Measurements from ENCODE around the gene MCRIP2. TPM values are rescaled to one million over a fixed set of nuclear protein-coding genes. Genes with fewer than 3 reads are reported as not detected.

Gene MCRIP2
- total and polyA plus RNA-seq, 4 experiments from 2014 or later = 28.3 to 45.5 (median 32.5) TPM

DNA sequence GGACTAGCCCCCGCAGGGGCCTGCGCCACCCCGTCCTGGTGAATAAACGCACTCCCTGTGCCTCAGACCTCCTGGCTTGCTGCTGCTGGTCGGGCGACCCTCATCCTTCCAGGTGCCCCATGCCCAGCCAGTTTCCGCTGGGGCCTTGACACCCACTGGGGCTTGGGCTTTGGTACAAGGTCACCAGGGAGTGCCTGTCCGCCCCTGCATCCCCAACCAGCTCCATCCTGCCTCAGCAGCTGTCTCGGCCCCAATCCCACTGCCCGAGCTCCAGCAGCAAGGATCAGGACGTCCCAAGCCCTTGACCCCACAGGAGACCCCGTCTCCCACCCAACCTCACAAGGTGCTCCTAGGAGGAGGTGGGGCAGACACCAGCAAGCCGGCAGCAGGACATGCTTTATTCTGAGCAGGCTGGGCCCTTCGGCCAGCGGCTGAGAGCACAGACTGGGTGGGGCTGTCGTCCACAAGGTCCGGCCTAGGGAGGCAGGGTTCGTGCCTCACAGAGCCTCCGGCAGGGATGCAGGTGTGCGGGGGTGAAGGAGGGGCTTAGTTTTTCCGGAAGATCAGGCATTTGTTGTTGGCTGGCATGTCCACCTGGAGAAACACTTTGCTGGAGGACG, 7.5 kb upstream of the MCRIP2 start:
- intact Hi-C loops (cut with micrococcal nuclease) = no loop called here
- H3K4me1 Mint-ChIP-seq = peaks cover 0 to 10% (median 5%) of the 10 kb centered on the region in 4 donors
- H3K27ac ChIP-seq (ENCODE audit: low read depth, low read length) = no peak overlapping the region
- ChIA-PET CTCF (ENCODE audit: partially characterized antibody) (no interaction called here), POLR2A (ENCODE audit: partially characterized antibody) (no interaction called here)
- H3K4me1 ChIP-seq (ENCODE audit: insufficient read depth, low read length) = peaks cover 22% of the 10 kb centered on the region
- no peaks in the 10 kb centered on the region for H3K9me3 ChIP-seq (ENCODE audit: control insufficient read depth in 1 of 2, low read length in 2 of 2)
- peak overlapping the region in 4 of 7 donors; percentile 22 to 79 (median 54) for H3K27ac Mint-ChIP-seq
- H3K36me3 ChIP-seq (ENCODE audit: insufficient read depth, low read length) = no peaks in the 10 kb centered on the region
- no peak for DNase-seq
- H3K4me3 Mint-ChIP-seq = peak overlapping the region in 6 of 8 donors; percentile 5 to 78 (median 45)
- peaks cover 0 to 3% of the 10 kb centered on the region in 2 donors for H3K27me3 Mint-ChIP-seq
- peaks cover 0 to 7% (median 0%) of the 10 kb centered on the region in 8 donors for H3K9me3 Mint-ChIP-seq
- H3K27me3 ChIP-seq (ENCODE audit: insufficient read depth, low read length) = no peaks in the 10 kb centered on the region
- H3K36me3 Mint-ChIP-seq = peaks cover 0 to 7% of the 10 kb centered on the region in 2 donors
- no peak overlapping the region for H3K4me3 ChIP-seq (ENCODE audit: low read length in 2 of 2)

DNA sequence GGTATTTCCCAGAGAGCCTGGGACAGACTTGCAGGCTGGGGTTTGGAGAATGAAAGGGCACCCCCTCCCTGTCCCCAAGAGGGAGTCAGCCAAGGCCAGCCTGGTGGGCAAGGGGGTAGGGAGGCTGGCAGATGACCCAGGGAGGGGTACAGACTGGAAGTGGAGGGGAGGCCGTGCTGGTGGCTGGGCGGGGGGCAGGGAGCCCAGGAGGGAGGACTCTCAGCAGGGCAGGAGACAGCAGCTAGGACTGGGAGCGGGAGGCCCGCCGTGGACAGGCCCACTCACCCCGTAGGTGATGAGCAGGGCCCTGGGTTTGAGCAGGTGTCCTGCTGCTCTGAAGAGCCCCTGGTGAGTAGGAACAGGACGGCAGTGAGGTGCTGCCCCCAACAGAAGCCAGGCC, 6.6 kb upstream of the MCRIP2 start:
- H3K4me1 ChIP-seq (ENCODE audit: insufficient read depth, low read length) = peaks cover 22% of the 10 kb centered on the region
- H3K27me3 ChIP-seq (ENCODE audit: insufficient read depth, low read length) = no peaks in the 10 kb centered on the region
- peak overlapping the region in 1 of 2 donors; percentile 86 for H3K4me3 ChIP-seq (ENCODE audit: low read length in 2 of 2)
- no peaks in the 10 kb centered on the region for H3K9me3 ChIP-seq (ENCODE audit: control insufficient read depth in 1 of 2, low read length in 2 of 2)
- no peaks in the 10 kb centered on the region for H3K36me3 ChIP-seq (ENCODE audit: insufficient read depth, low read length)
- intact Hi-C loops (cut with micrococcal nuclease) = loop anchor here (5.0 kb wide), 1 partner anchor 1337 kb away; the partner anchor contains the start of gene TBL3
- Mint-ChIP-seq H3K27ac (peak overlapping the region in 2 of 7 donors; percentile 59 to 79), H3K4me1 (peaks cover 0 to 10% (median 5%) of the 10 kb centered on the region in 4 donors), H3K4me3 (peak overlapping the region in 7 of 8 donors; percentile 28 to 71 (median 46)), H3K27me3 (peaks cover 0 to 3% of the 10 kb centered on the region in 2 donors), H3K36me3 (peaks cover 0 to 7% of the 10 kb centered on the region in 2 donors), H3K9me3 (peaks cover 0 to 7% (median 0%) of the 10 kb centered on the region in 8 donors)
- no peak for DNase-seq
- ChIA-PET POLR2A (ENCODE audit: partially characterized antibody) (no interaction called here), CTCF (ENCODE audit: partially characterized antibody) (no interaction called here)
- H3K27ac ChIP-seq (ENCODE audit: low read depth, low read length) = peak overlapping the region; percentile 76

DNA sequence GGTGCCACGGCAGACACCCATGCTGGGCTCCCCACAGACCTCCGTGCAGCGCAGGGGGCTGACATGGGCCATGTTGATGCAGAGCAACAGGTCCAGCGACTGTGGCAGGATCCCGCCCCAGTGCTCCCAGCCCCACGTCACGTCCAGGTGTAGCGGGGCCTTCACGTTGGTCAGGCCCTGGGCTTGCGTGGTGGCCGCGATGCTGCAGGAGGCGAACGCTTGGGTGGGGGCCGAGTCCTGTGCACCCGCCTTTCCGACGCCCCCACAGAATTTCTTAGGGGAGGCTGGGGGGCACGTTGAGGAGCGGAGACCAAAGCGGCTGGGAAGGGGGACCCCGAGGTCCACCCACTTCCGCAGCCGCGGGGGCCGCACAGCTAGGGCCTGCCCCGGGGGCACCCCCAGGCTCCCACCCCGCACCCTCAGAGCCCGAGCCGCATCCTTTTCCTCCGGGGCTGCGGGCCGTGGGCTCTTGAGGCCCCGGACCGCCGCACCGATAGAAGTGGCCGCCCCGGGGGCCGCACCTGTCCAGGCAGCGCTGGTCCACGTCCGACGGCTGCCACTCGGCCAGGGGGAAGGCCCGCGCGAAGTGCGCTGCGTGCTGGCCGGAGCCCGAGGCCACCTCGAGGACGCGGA, 5.9 kb upstream of the MCRIP2 start:
- POLR2A ChIA-PET (ENCODE audit: partially characterized antibody) = interaction anchor here (0.8 to 3.5 kb wide), 25 partner anchors 10 to 1633 kb away, joined by 3 to 23 read pairs (median 5); partner anchors contain the start of genes CAPN15, CHTF18, NHLRC4 and PIGQ
- Mint-ChIP-seq H3K27me3 (peaks cover 0 to 3% of the 10 kb centered on the region in 2 donors), H3K4me1 (peaks cover 0 to 10% (median 5%) of the 10 kb centered on the region in 4 donors)

DNA sequence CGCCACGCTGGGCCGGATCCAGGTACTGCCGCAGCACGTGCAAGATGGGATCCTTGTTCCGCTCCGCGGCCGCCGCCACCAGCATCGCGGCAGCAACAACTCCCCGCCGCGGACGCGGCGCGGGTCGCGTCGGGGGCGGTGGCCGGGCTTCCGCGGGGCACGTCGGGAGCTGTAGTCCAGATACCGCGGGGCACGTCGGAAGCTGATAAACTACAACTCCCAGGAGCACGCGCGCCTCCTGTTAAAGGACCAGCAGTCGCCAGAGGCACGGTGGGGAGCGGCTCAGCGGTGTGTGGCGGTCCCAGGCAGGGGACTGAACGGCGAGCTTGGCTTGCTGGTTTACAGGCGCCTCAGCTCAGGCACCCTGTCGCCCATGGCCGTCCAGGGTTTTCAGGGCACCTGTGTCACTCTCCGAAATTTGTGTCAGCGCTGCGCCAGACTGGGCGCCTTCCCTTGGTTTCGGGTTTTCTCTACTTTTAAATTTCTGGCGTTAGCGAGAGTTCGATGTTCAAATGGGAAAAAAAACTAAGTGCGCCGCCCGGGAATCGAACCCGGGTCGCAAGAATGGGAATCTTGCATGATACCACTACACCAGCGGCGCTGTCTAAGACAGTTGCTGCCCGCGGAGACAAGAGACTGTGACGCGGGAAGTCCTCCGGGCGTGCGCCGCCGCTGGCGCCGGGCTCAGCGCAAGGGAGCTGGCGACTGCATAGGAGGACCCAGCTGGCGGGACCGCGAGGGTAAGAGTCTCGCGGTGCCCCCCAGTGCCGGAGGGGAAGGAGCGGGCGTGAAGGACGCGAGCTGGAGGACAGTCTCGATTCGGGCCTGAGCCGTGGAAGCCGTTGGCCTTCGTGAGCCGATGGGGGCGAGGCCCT, 5.2 kb upstream of the MCRIP2 start, which contains the start of gene METTL26:
METTL26 (minus strand) TSS at position 100 of the 875 bp plus-strand sequence; CDS start at position 85, 15 bp downstream.
- H3K27me3 ChIP-seq (ENCODE audit: insufficient read depth, low read length) = no peaks in the 10 kb centered on the region
- Mint-ChIP-seq H3K27ac (peak within 1 kb of the TSS; percentile 94 to 100 (median 99)), H3K27me3 (peaks cover 0 to 3% of the 10 kb centered on the region in 2 donors), H3K36me3 (peaks cover 0 to 7% of the 10 kb centered on the region in 2 donors), H3K9me3 (peaks cover 0 to 7% (median 0%) of the 10 kb centered on the region in 8 donors), H3K4me3 (peak within 1 kb of the TSS; percentile 95 to 100 (median 98)), H3K4me1 (peaks cover 0 to 10% (median 5%) of the 10 kb centered on the region in 4 donors)
- H3K4me3 ChIP-seq (ENCODE audit: low read length in 2 of 2) = peak within 1 kb of the TSS; percentile 81 to 86
- H3K27ac ChIP-seq (ENCODE audit: low read depth, low read length) = peak within 1 kb of the TSS; percentile 76
- no peaks in the 10 kb centered on the region for H3K9me3 ChIP-seq (ENCODE audit: control insufficient read depth in 1 of 2, low read length in 2 of 2)
- intact Hi-C loops (cut with micrococcal nuclease) = loop anchor here (1.0 to 5.0 kb wide), 6 partner anchors 13 to 1336 kb away; partner anchors contain the start of genes RHOT2, TBL3 and WDR90
- CTCF ChIA-PET (ENCODE audit: partially characterized antibody) = interaction anchor here (0.6 to 1.6 kb wide), 3 partner anchors 12 to 13 kb away, joined by 3 to 8 read pairs (median 3); no protein-coding TSS in a partner anchor
- no peaks in the 10 kb centered on the region for H3K36me3 ChIP-seq (ENCODE audit: insufficient read depth, low read length)
- POLR2A ChIA-PET (ENCODE audit: partially characterized antibody) = interaction anchor here (0.6 to 3.5 kb wide), 29 partner anchors 10 to 1632 kb away, joined by 3 to 23 read pairs (median 5); partner anchors contain the start of genes CAPN15, CHTF18, JMJD8 and NHLRC4
- H3K4me1 ChIP-seq (ENCODE audit: insufficient read depth, low read length) = peaks cover 21% of the 10 kb centered on the region
- peak; percentile 92 to 95 (median 93) for DNase-seq

More for the DNA sequence above, 5.9 kb upstream of the MCRIP2 start:
- H3K27ac Mint-ChIP-seq = peak overlapping the region in 1 of 7 donors; percentile 100
- H3K9me3 ChIP-seq (ENCODE audit: control insufficient read depth in 1 of 2, low read length in 2 of 2) = no peaks in the 10 kb centered on the region
- H3K36me3 Mint-ChIP-seq = peaks cover 0 to 7% of the 10 kb centered on the region in 2 donors
- H3K9me3 Mint-ChIP-seq = peaks cover 0 to 7% (median 0%) of the 10 kb centered on the region in 8 donors
- no peaks in the 10 kb centered on the region for H3K36me3 ChIP-seq (ENCODE audit: insufficient read depth, low read length)
- H3K4me3 ChIP-seq (ENCODE audit: low read length in 2 of 2) = peak overlapping the region; percentile 81 to 86
- peak overlapping the region in 7 of 8 donors; percentile 26 to 99 (median 57) for H3K4me3 Mint-ChIP-seq
- H3K27ac ChIP-seq (ENCODE audit: low read depth, low read length) = peak overlapping the region; percentile 76
- no peaks in the 10 kb centered on the region for H3K27me3 ChIP-seq (ENCODE audit: insufficient read depth, low read length)
- intact Hi-C loops (cut with micrococcal nuclease) = loop anchor here (1.0 to 5.0 kb wide), 6 partner anchors 14 to 1337 kb away; partner anchors contain the start of genes RHOT2, TBL3 and WDR90
- CTCF ChIA-PET (ENCODE audit: partially characterized antibody) = interaction anchor here (1.6 kb wide), 1 partner anchor 12 kb away, joined by 8 read pairs; no protein-coding TSS in a partner anchor
- no peak for DNase-seq
- peaks cover 22% of the 10 kb centered on the region for H3K4me1 ChIP-seq (ENCODE audit: insufficient read depth, low read length)

DNA sequence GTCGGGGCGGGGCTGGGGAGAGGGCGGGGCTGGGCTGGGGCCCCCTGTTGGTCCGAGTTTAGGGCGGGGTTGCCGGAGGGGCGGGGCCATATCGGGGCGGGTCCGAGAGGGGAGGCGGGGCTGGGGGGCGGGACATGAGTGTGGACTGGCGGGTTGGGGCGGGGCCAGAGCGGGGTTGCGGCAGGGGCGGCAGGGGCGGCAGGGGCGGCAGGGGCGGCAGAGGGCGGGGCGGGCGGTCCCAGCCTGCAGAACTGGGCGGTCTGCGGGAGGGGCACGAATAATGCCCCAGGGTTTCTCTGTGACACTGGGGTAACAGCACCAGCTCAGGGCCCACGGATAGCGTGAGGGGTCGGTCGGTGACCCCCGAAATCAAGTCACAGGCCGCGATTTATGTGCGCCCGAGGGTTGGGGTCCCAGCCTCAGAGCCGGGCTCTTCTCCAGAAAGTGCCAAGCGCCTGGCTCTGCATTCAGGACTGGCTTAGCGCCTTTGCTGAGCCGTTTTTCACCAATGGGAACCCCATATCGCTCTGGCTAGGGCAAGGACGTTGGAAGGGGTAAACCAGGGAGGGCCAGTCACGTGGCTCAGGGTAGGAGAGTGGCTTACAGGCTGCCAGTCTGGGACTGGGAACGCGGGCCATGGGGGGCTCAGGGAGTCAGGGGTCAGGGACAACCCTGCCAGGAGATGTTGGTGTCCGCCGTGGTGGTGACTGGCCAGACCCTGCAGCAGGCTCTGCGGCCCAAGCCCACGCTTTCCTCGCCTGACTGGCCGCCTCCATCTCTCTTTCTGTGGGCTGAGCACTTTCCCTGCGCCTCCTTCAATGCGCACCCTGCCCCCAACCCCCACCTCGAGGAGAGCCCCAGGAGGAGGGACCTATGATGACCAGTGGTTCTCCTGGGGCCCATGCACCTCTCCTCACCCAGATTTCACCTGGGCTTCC, 4.3 kb upstream of the MCRIP2 start:
- Histone ChIP-seq H3K4me1 (ENCODE audit: insufficient read depth, low read length) (peaks cover 23% of the 10 kb centered on the region), H3K9me3 (ENCODE audit: control insufficient read depth in 1 of 2, low read length in 2 of 2) (no peaks in the 10 kb centered on the region), H3K27ac (ENCODE audit: low read depth, low read length) (peak overlapping the region; percentile 76), H3K27me3 (ENCODE audit: insufficient read depth, low read length) (no peaks in the 10 kb centered on the region), H3K36me3 (ENCODE audit: insufficient read depth, low read length) (no peaks in the 10 kb centered on the region), H3K4me3 (ENCODE audit: low read length in 2 of 2) (peak overlapping the region; percentile 81 to 86)
- CTCF ChIA-PET (ENCODE audit: partially characterized antibody) = interaction anchor here (0.8 to 1.6 kb wide), 2 partner anchors 11 to 12 kb away, joined by 3 to 8 read pairs; no protein-coding TSS in a partner anchor
- Mint-ChIP-seq H3K36me3 (peaks cover 0 to 7% of the 10 kb centered on the region in 2 donors), H3K4me3 (peak overlapping the region; percentile 95 to 100 (median 98)), H3K27me3 (peaks cover 0 to 3% of the 10 kb centered on the region in 2 donors), H3K9me3 (peaks cover 0 to 7% (median 0%) of the 10 kb centered on the region in 8 donors), H3K4me1 (peaks cover 0 to 10% (median 5%) of the 10 kb centered on the region in 4 donors), H3K27ac (peak overlapping the region; percentile 94 to 100 (median 99))
- DNase-seq = peak in 1 of 5 donors; percentile 88
- POLR2A ChIA-PET (ENCODE audit: partially characterized antibody) = interaction anchor here (0.7 to 3.5 kb wide), 23 partner anchors 9 to 1631 kb away, joined by 3 to 23 read pairs (median 7); partner anchors contain the start of genes CAPN15, CHTF18, JMJD8 and NHLRC4
- intact Hi-C loops (cut with micrococcal nuclease) = loop anchor here (2.0 to 5.0 kb wide), 2 partner anchors 41 to 1335 kb away; partner anchors contain the start of gene TBL3

Measured in CD4-positive, alpha-beta memory T cell (primary cell).